HFFc6 (cell line): ENCODE measurements around the gene RSL1D1. TPM values are rescaled to one million over a fixed set of nuclear protein-coding genes. Genes with fewer than 3 reads are reported as not detected.

Experiments
- DNase-seq: peaks from one replicate; pipeline ENCODE4 v3.0.0-alpha.2; 2018
- H3K27ac Mint-ChIP-seq: 2 replicates; pipeline ENCODE4 v1.8.0; 2020; ENCODE audit warnings: mild to moderate bottlenecking, mixed read lengths
- H3K27me3 Mint-ChIP-seq: 2 replicates; pipeline ENCODE4 v1.8.0; 2021; ENCODE audit warnings: mild to moderate bottlenecking, moderate library complexity, mixed read lengths; ENCODE audit not compliant: insufficient read depth
- H3K36me3 Mint-ChIP-seq: 2 replicates; pipeline ENCODE4 v1.8.0; 2021; ENCODE audit warnings: low read depth, mixed read lengths
- H3K4me1 Mint-ChIP-seq: 2 replicates; pipeline ENCODE4 v1.8.0; 2020; ENCODE audit warnings: low read depth, mixed read lengths
- H3K4me3 Mint-ChIP-seq: 2 replicates; pipeline ENCODE4 v1.8.0; 2020; ENCODE audit warnings: mild to moderate bottlenecking, moderate library complexity, mixed read lengths
- H3K9me3 Mint-ChIP-seq: 2 replicates; pipeline ENCODE4 v1.8.0; 2020; ENCODE audit warnings: mild to moderate bottlenecking, mixed read lengths
- CTCF ChIP-seq: fragments of 200-600 bp; sonication (generic); IDR thresholded peaks from 2 replicates; pipeline ENCODE4 v1.5.0; 2021; ENCODE audit warnings: antibody characterized with exemption, mild to moderate bottlenecking
- total RNA-seq, 6 experiments: library from RNA; stranded (reverse); fragmentation: NEBNext Ultra II Directional; extraction: Animal tissue kit (Norgen Biotek cat#: 25700); gene quantifications; 2 replicates in 1 of 6; 3 replicates in 5 of 6; pipeline ENCODE4 v1.2.3, GENCODE V29; 2021

RSL1D1 gene
- total RNA-seq, 6 experiments from 2014 or later: 151 to 193 (median 168) TPM

- no peak overlapping the region for H3K4me3 Mint-ChIP-seq
- peaks cover 21% of the 10 kb centered on the region for H3K36me3 Mint-ChIP-seq
- H3K27ac Mint-ChIP-seq: no peak overlapping the region; the same call in 1 of the 2 replicates
- DNase-seq: no peak
- H3K27me3 Mint-ChIP-seq: no peaks in the 10 kb centered on the region
- H3K4me1 Mint-ChIP-seq: peaks cover 18% of the 10 kb centered on the region
- H3K9me3 Mint-ChIP-seq: no peaks in the 10 kb centered on the region
- TF ChIP-seq CTCF: no peak
Measured at GRCh38 chr16:11876306-11876705, 25.0 kb upstream of the RSL1D1 start.

GRCh38 chr16:11875721-11876120 lies 24.4 kb upstream of the RSL1D1 start:
- peaks cover 21% of the 10 kb centered on the region for H3K4me1 Mint-ChIP-seq
- no peak for DNase-seq
- H3K9me3 Mint-ChIP-seq: no peaks in the 10 kb centered on the region
- H3K27ac Mint-ChIP-seq: no peak overlapping the region; the same call in 1 of the 2 replicates
- no peaks in the 10 kb centered on the region for H3K27me3 Mint-ChIP-seq
- H3K36me3 Mint-ChIP-seq: peaks cover 21% of the 10 kb centered on the region
- no peak overlapping the region for H3K4me3 Mint-ChIP-seq
- no peak for TF ChIP-seq CTCF

- Mint-ChIP-seq H3K36me3 (peaks cover 8% of the 10 kb centered on the region), H3K27me3 (peaks cover 2% of the 10 kb centered on the region; the same call in 1 of the 2 replicates), H3K27ac (peak overlapping the region; percentile 48), H3K9me3 (no peaks in the 10 kb centered on the region), H3K4me3 (no peak overlapping the region), H3K4me1 (peaks cover 41% of the 10 kb centered on the region)
- TF ChIP-seq CTCF: peak; percentile 40; the same call in 1 of the 2 replicates
- DNase-seq: no peak
Measured at GRCh38 chr16:11871193-11871592, 19.9 kb upstream of the RSL1D1 start.

GRCh38 chr16:11870399-11870798 lies 19.1 kb upstream of the RSL1D1 start:
- Mint-ChIP-seq H3K4me3 (no peak overlapping the region), H3K36me3 (peaks cover 8% of the 10 kb centered on the region), H3K9me3 (no peaks in the 10 kb centered on the region), H3K27me3 (peaks cover 2% of the 10 kb centered on the region; the same call in 1 of the 2 replicates), H3K4me1 (peaks cover 49% of the 10 kb centered on the region), H3K27ac (no peak overlapping the region)
- DNase-seq: no peak
- TF ChIP-seq CTCF: no peak

- Mint-ChIP-seq H3K4me1 (peaks cover 55% of the 10 kb centered on the region), H3K27ac (no peak overlapping the region), H3K27me3 (peaks cover 2% of the 10 kb centered on the region; the same call in 1 of the 2 replicates), H3K9me3 (no peaks in the 10 kb centered on the region), H3K4me3 (no peak overlapping the region), H3K36me3 (peaks cover 8% of the 10 kb centered on the region)
- DNase-seq: no peak
- no peak for TF ChIP-seq CTCF
Measured at GRCh38 chr16:11869353-11870228, 18.2 kb upstream of the RSL1D1 start.
